ENCODE measurements around the gene CBL.
"Not testable (repeated sequence)": the region's sequence is repeated elsewhere in the genome, so short reads cannot be mapped to it uniquely, and the experiment has no call there.

Gene CBL

DNA sequence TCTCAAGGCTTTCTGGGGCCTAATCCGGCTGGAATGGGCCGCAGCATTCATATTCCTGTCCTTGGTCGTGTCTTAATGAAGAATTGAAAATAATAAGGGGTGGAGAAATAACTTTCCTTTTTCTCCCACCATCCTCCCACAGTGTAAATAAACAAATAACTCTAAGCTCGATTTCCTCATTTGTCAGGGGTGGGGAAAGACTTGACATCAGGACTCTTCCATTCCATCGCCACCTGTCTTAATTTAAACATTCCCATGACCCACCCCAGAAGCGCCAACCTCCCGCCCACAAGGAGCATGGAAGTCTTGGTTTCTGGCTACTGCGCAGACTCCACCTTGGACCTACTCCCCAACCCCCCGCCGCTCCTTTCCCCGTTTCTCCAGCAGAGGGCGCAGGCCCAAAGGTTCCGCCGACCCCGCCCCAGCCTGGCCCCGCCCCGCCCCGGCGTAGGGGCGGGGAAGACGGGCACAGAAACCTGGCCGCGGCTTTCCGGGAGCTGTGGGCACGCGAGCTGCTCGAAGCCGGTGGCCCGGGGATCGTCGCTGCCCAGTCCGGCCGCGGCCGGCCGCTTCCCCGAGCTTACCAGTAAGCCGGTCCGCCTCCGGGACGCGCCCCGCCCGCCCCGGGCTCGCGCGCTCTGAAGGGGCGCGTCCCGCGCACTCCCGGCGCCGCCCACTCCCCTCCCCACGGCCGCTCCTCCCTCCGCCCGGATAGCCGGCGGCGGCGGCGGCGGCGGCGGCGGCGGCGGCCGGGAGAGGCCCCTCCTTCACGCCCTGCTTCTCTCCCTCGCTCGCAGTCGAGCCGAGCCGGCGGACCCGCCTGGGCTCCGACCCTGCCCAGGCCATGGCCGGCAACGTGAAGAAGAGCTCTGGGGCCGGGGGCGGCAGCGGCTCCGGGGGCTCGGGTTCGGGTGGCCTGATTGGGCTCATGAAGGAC is at the start of gene CBL:
CBL (plus strand) TSS at position 766 of the 937 bp plus-strand sequence; CDS start at position 845, 79 bp downstream.
- peak; percentile 97 to 98 for DNase-seq

DNA sequence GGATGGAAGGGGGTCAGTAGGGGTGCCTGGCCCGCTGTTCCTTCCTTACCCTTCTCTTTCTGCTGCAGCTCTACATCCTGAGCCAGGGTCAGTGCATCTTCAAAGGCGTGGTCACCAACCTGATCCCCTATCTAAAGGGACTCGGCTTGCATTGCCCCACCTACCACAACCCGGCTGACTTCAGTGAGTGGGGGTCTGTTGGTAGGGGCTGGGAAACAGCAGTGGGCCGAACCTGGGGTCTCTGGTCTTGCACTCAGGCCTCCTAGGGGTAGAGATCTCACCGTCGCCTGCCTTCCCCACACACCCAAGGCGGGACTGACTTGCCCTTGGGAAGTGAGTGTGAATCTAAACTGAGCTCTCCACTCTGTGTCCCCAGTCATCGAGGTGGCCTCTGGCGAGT is 49.6 kb upstream of the CBL start:
- DNase-seq: no peak

- DNase-seq: no peak
Measured at GRCh38 chr11:119157063-119157462, 49.1 kb upstream of the CBL start.

- DNase-seq: no peak
Measured at GRCh38 chr11:119158467-119158866, 47.7 kb upstream of the CBL start.

DNA sequence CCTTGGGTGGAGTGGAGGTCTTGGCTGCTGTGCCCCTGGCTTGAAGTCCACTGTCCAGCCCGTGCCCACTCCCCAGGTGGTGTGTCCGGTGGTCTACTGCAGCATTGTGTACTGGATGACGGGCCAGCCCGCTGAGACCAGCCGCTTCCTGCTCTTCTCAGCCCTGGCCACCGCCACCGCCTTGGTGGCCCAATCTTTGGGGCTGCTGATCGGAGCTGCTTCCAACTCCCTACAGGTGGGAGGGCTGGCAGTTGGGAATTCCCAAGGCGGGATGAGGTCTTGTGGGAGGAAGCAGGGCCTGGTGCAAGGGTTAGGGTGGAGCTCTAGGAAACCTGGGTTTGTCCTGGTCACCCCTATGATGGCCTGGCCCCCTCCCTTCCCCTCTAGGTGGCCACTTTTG is 46.0 kb upstream of the CBL start:
- DNase-seq: no peak

GRCh38 chr11:119161871-119162270 is 44.3 kb upstream of the CBL start:
- no peak for DNase-seq

- DNase-seq: no peak
Measured at GRCh38 chr11:119166368-119167076, 39.6 kb upstream of the CBL start.

DNA sequence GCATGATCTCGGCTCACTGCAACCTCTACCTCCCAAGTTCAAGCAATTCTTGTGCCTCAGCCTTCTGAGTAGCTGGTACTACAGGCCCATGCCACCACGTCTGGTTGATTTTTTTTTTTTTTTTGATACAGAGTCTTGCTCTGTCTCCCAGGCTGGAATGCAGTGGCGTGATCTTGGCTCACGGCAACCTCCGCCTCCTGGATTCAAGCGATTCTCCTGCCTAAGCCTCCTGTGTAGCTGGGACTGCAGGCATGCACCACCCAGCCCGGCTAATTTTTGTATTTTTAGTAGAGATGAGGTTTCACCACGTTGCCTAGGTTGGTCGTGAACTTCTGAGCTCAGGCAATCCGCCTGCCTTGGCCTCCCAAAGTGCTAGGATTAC is 39.1 kb upstream of the CBL start:
- not testable (repeated sequence) for DNase-seq

DNA sequence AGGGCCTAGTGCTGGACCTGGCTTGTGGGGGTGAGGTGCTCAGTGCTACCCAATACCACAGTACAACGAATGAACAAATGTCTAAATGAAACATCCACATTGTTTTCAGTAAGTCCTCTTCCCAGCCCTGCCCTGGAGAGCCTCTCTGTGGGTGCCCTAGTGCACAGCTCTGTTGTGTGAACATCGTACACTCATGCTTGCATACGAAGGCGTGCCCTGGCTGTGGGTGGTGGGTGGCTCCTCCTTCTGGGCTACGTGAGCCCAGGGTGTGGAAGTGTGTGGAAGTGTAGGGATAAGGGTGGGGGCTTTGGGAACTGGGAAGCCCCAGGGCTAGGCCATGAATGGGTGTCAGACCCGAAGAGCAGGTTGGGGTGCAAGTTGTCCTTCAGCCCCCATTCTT is 38.2 kb upstream of the CBL start:
- no peak for DNase-seq

DNA sequence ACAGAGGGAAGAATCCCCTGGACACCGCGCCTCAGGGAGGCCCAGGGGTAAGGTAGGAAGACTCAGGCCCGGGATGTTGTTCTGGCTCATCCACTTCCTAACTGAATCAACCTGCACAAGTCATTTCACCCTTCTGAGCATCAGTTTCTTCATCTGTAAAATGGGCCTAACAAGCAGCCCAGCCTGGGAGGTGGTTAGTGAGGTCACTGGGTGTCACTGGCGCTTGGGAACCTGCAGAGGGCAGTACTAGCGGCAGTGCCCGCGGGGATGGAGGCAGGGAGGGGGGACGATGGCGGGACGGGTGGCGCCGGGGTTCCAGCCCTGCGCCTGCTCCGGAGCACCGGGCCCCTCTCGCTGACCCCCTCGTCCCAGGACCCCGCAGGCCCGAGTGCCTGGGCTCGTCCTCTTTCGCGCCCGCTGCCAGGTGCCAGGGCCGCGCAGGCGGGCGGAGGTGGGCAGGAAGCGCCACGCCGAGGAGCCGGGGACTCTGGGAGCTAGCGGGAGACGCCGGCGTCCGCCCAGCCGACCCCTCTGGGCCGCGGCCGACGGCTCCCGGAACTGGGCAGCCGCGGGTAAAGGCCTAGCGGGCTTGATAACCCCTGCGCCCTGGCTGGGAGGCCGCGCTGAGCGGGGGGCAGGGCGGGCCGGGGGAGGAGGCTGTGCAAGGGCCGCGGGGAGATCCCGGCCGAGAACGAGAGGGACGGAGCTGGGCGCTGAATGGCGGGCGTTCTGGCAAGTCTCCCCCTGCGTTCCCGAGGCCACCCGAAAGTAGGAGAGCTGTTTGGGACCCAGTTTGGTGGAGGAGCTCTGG is 37.5 kb upstream of the CBL start, which contains the start of gene NLRX1:
NLRX1 (plus strand) TSS at position 255 of the 811 bp plus-strand sequence. CDS start 2,679 bp downstream, outside the sequence.
- peak; percentile 79 to 80 for DNase-seq

DNA sequence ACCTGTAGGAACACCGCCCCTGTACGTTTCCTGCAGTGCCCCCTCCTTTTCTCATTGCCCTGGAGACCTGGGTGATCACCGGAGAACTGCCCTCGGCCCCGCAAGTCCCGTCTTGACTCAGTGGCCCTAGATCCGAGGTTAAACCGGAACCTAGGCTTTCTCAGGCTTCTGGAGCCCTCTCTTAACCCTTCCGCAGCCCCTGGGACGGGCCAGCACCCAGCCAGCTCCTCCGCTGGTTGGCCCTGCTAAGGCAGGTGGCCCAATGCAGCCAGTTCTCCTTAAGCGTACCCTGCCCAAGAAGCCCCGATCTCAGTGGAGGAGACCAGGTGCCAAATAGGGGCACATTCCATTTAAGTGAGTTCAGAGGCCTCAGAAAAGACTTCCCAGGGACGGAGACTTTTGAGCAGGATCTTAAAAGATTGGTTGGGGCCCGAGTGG is 36.8 kb upstream of the CBL start:
- no peak for DNase-seq

GRCh38 chr11:119172513-119172912 is 33.6 kb upstream of the CBL start:
- no peak for DNase-seq

DNA sequence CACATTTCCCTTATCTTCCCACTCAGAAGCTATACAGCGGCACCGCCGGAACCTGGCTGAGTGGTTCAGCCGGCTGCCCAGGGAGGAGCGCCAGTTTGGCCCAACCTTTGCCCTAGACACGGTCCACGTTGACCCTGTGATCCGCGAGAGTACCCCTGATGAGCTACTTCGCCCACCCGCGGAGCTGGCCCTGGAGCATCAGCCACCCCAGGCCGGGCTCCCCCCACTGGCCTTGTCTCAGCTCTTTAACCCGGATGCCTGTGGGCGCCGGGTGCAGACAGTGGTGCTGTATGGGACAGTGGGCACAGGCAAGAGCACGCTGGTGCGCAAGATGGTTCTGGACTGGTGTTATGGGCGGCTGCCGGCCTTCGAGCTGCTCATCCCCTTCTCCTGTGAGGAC is 32.7 kb upstream of the CBL start:
- DNase-seq: no peak

GRCh38 chr11:119175493-119176077 is 30.6 kb upstream of the CBL start:
- DNase-seq: no peak

- no peak for DNase-seq
Measured at GRCh38 chr11:119178166-119178680, 27.9 kb upstream of the CBL start.

- DNase-seq: no peak
Measured at GRCh38 chr11:119179342-119179741, 26.8 kb upstream of the CBL start.

GRCh38 chr11:119179983-119180382 is 26.2 kb upstream of the CBL start:
- DNase-seq: no peak

GRCh38 chr11:119180729-119181676 is 25.1 kb upstream of the CBL start:
- DNase-seq: no peak

- no peak for DNase-seq
Measured at GRCh38 chr11:119181677-119182412, 24.3 kb upstream of the CBL start.

DNA sequence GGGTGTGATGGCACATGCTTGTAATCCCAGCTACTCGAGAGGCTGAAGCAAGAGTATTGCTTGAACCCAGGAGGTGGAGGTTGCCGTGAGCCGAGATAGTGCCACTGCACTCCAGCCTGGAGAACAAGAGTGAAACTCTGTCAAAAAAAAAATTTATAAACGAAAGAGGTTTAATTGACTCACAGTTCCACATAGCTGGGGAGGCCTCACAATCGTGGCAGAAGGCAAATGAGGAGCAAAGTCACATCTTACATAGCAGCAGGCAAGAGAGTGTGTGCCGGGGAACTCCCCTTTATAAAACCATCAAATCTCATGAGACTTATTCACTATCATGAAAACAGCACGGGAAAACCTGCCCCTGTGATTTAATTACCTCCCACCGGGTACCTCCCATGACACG is 21.7 kb upstream of the CBL start:
- DNase-seq: not testable (repeated sequence)

Measured in activated CD4-positive, alpha-beta T cell treated with anti-CD3 and anti-CD28 coated beads, Interleukin-2, amount 50 U/mL, for 4 hours (primary cell).